Naive B cell (primary cell): Measurements from ENCODE around the gene PLA2G2C. TPM values are rescaled to one million over a fixed set of nuclear protein-coding genes. Genes with fewer than 3 reads are reported as not detected.
A peak's percentile ranks its signal among the peaks of the same experiment; 100 is the strongest.

Experiments
- ATAC-seq, 2 donors: fragments of 150-1000 bp; cut with Tn5 transposase; 2 replicates each; pipeline ENCODE4 v1.10.0; 2021; ENCODE audit warnings: low read depth in 2 of 2, mild to moderate bottlenecking in 2 of 2, moderate library complexity in 2 of 2
- DNase-seq: peaks from one replicate; pipeline ENCODE4 v3.0.0; 2022
- H3K27ac Mint-ChIP-seq, 6 donors: one replicate each; pipeline ENCODE4 v1.8.0; 2020 to 2022; ENCODE audit warnings: mild to moderate bottlenecking in 6 of 6, mixed read lengths in 6 of 6, moderate library complexity in 5 of 6, inconsistent platforms in 2 of 6
- H3K27me3 Mint-ChIP-seq, 3 donors: one replicate each; pipeline ENCODE4 v1.8.0; 2021 to 2022; ENCODE audit warnings: mixed read lengths in 3 of 3, mild to moderate bottlenecking in 1 of 3
- H3K36me3 Mint-ChIP-seq, 2 donors: one replicate each; pipeline ENCODE4 v1.8.0; 2020 to 2022; ENCODE audit warnings: mixed read lengths in 2 of 2, inconsistent platforms in 1 of 2, mild to moderate bottlenecking in 1 of 2
- H3K4me1 Mint-ChIP-seq, 3 donors: one replicate each; pipeline ENCODE4 v1.8.0; 2020 to 2022; ENCODE audit warnings: mixed read lengths in 3 of 3, inconsistent platforms in 1 of 3, mild to moderate bottlenecking in 1 of 3, moderate library complexity in 1 of 3
- H3K4me3 Mint-ChIP-seq, 8 donors: one replicate each; pipeline ENCODE4 v1.8.0; 2020 to 2022; ENCODE audit warnings: mild to moderate bottlenecking in 8 of 8, mixed read lengths in 8 of 8, moderate library complexity in 8 of 8, inconsistent platforms in 2 of 8
- H3K9me3 Mint-ChIP-seq, 7 donors: one replicate each; pipeline ENCODE4 v1.8.0; 2020 to 2022; ENCODE audit warnings: mixed read lengths in 7 of 7, mild to moderate bottlenecking in 5 of 7, inconsistent platforms in 2 of 7, moderate library complexity in 1 of 7
- polyA plus RNA-seq, 6 donors: library from polyadenylated mRNA; unstranded; fragments of 300-500 nt; fragmentation: Illumina TruSeq; gene quantifications; one replicate each; pipeline ENCODE4 v1.2.3, GENCODE V29; 2021; ENCODE audit warnings: low read depth in 6 of 6

PLA2G2C gene
- polyA plus RNA-seq, 6 donors from 2014 or later = not detected

DNA sequence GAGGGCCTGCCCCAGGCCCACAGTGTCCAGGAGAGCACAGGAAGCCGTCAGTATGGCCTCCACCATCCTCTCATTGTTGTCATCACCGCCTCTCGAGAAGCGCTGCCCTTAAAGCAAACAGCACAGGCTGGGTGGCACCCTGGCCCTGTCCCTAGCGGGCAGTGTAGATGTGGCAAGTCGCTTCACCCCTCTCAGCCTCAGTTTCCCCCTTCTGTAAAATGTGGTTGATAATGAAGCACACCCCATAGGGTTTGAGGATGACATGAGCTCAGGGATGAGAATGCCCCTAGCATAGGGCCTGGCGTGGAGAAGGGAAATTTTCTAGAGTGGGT, 33.8 kb downstream of the PLA2G2C start:
- no peak for DNase-seq
- peak overlapping the region in 7 of 8 donors; percentile 71 to 93 (median 80) for H3K4me3 Mint-ChIP-seq

DNA sequence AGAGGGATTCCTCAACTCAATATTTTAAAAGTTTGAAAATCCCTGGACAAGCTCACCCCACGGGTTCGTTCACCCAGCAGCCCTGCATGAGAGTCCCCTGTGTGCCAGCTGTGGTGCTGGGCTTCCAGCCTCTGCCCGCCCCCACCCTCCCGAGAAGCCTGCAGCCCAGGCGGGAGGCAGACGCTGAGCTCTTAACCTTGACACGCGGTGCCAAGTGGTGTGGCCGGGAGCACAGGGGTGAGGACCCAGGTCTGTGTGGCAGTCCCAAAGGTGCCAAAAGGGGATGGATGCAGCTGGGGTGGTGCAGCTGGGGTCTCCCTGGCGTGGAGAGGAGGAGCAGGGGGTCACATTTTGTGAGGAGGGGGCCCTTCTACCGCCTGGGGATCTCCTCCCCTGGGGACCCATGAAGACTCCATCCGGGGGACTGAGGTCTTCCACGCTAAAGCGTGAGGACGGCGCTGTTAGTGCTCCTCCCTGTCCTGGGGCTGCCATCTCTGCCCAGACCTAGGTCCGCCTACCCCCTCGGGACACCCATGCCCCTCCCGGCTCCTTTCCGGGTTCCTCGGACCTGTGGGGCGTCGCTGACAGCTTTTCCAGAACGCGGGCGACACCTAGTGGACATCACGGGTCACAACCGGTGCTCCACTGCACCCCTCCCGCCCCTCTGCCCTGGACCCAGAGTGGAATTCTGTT, 34.3 kb downstream of the PLA2G2C start:
- H3K4me3 Mint-ChIP-seq = peak overlapping the region; percentile 71 to 93 (median 82)
- DNase-seq (peak; percentile 71), ATAC-seq (peak; percentile 92 to 93)
- H3K27ac Mint-ChIP-seq = peak overlapping the region in 3 of 6 donors; percentile 39 to 90 (median 69)
- peaks cover 0 to 3% (median 0%) of the 10 kb centered on the region in 7 donors for H3K9me3 Mint-ChIP-seq
- peaks cover 0 to 1% of the 10 kb centered on the region in 2 donors for H3K36me3 Mint-ChIP-seq
- peaks cover 10 to 12% (median 10%) of the 10 kb centered on the region in 3 donors for H3K4me1 Mint-ChIP-seq
- peaks cover 0 to 11% (median 0%) of the 10 kb centered on the region in 3 donors for H3K27me3 Mint-ChIP-seq

More for the DNA sequence above, 33.8 kb downstream of the PLA2G2C start:
- Mint-ChIP-seq H3K36me3 (peaks cover 0 to 6% of the 10 kb centered on the region in 2 donors), H3K27me3 (peaks cover 0 to 11% (median 0%) of the 10 kb centered on the region in 3 donors), H3K27ac (peak overlapping the region in 2 of 6 donors; percentile 39 to 69), H3K9me3 (peaks cover 0 to 4% (median 2%) of the 10 kb centered on the region in 7 donors), H3K4me1 (peaks cover 10 to 12% (median 10%) of the 10 kb centered on the region in 3 donors)
- ATAC-seq = peak in 1 of 2 donors; percentile 6

DNA sequence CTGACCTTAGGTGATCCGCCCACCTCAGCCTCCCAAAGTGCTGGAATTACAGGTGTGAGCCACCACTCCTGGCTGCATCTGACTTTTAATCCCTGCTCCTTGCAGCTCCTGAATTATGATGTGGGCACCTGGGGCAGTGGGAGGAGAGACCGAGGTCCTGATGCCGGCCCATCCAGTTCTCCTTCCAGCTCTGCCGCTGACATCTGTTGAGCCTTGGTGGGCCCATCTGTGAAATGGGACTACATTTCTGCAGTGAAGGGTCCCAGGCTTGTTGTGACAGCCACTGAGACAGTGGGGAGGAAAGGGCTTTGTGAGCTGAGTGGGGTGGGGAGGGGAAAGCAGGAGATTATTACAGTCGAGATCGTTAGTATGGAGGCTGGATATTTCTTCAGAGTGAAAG, 35.3 kb downstream of the PLA2G2C start:
- Mint-ChIP-seq H3K36me3 (no peaks in the 10 kb centered on the region), H3K27ac (peak overlapping the region in 1 of 6 donors; percentile 33), H3K9me3 (peaks cover 0 to under 1% (median 0%) of the 10 kb centered on the region in 7 donors), H3K27me3 (peaks cover 0 to 11% (median 0%) of the 10 kb centered on the region in 3 donors), H3K4me3 (peak overlapping the region in 2 of 8 donors; percentile 6 to 8), H3K4me1 (peaks cover 10 to 12% (median 10%) of the 10 kb centered on the region in 3 donors)
- no peak for ATAC-seq
- no peak for DNase-seq

DNA sequence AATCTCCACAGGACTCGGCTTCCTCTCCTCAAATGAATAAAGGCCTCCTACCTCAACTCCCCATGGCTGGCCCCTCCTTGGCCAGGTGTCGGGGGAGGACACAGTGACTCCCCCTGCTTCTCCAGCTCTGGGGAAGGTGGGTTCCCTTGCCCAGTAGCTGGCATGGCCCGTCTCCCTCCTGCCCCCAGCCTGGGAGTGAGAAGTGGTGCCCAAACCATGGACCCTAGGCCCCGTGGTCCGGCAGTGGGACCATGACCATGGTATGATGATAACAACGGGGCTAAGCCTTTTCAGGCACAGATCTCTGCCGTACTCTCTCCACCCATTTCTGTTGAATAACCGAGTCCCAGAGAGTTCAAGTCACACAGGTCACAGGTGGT, 36.0 kb downstream of the PLA2G2C start:
- H3K27ac Mint-ChIP-seq = no peak overlapping the region
- DNase-seq = no peak
- H3K9me3 Mint-ChIP-seq = no peaks in the 10 kb centered on the region
- ATAC-seq = no peak
- peaks cover 0 to 11% (median 0%) of the 10 kb centered on the region in 3 donors for H3K27me3 Mint-ChIP-seq
- peaks cover 10 to 12% (median 10%) of the 10 kb centered on the region in 3 donors for H3K4me1 Mint-ChIP-seq
- no peak overlapping the region for H3K4me3 Mint-ChIP-seq
- no peaks in the 10 kb centered on the region for H3K36me3 Mint-ChIP-seq

DNA sequence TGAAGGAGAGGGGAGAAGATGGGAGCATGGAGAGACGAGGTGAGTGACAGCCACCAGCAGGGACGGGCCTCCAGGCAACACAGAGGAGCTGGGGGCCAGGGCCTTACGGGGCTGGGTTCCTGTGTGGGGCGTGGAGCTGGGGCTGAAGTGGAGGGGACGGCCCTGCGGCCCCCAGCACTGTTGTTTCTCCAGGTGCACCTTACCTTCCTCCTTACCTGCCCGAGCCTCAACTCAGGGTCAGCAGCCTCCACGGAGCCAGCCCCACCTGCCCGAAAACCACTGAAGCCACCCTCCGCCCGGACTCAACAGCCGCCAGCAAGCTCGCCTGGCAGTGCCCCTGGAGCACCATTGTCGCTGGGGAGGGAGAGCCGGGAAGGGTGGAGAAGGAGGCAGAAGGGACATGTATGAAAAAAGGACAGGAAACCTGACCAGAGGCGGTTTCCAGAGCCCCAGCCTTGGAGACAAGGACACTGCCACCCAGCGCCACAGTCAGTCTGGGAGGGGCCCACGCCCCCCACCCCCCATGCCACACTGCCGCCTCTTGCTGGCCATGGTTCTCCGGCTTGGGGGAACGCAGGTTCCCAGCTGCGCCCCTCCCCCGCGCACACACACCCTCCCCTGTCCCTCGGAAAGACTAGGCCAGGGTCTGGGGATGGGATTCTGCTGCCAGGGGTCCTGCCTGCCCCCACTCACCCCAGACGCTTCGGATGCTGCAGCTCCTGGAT, 36.6 kb downstream of the PLA2G2C start:
- Mint-ChIP-seq H3K36me3 (no peaks in the 10 kb centered on the region), H3K4me3 (peak overlapping the region in 1 of 8 donors; percentile 54), H3K4me1 (peaks cover 8 to 12% (median 10%) of the 10 kb centered on the region in 3 donors), H3K27ac (peak overlapping the region in 1 of 6 donors; percentile 20), H3K9me3 (no peaks in the 10 kb centered on the region), H3K27me3 (peaks cover 0 to 11% (median 0%) of the 10 kb centered on the region in 3 donors)
- ATAC-seq (no peak), DNase-seq (no peak)

DNA sequence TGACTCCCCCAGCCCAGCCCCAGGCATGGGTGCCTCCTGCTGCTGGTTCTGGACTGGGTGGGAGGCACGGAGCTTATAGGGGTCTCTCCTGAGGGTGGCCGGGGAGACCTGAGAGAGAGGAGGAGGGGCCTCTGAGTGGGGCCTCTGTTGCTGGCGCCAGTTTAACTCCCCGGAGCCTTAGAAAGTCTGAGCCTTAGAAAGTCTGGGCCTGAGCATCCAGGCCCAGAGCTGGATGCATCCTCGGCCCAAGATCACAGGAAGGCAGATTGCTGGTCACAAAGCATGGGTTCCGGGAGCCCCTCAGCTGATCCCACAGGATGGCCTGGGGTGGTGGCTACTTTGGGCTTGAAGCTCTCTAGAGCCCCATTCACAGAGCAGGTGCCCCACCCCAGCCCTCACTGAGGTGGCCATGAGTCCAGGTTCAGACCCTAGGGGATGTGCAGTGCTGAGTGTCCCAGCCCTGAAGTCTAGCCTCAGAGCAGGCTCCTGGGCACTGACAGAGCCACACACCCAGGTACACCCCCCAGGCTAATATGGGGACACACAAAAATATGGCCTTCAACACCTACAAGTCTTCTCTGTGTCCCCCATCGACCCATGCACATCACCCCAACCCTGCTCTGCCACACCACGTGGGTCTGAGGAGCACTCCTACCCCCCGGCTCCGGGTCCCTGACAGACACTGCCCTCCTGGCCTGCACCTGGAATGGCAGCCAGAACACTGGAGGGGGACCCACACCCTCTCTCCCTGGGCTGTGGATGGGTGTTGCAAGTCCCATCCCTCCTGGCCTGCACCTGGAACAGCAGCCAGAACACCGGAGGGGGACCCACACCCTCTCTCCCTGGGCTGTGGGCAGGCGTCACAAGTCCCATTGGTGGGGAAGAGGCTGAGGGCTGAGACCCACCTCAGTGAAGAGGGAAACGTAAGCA, 37.5 kb downstream of the PLA2G2C start:
- Mint-ChIP-seq H3K36me3 (no peaks in the 10 kb centered on the region), H3K4me1 (peaks cover 5 to 12% (median 7%) of the 10 kb centered on the region in 3 donors), H3K27me3 (peaks cover 0 to 11% (median 3%) of the 10 kb centered on the region in 3 donors), H3K9me3 (no peaks in the 10 kb centered on the region), H3K4me3 (no peak overlapping the region), H3K27ac (no peak overlapping the region)
- ATAC-seq = no peak
- DNase-seq = no peak

DNA sequence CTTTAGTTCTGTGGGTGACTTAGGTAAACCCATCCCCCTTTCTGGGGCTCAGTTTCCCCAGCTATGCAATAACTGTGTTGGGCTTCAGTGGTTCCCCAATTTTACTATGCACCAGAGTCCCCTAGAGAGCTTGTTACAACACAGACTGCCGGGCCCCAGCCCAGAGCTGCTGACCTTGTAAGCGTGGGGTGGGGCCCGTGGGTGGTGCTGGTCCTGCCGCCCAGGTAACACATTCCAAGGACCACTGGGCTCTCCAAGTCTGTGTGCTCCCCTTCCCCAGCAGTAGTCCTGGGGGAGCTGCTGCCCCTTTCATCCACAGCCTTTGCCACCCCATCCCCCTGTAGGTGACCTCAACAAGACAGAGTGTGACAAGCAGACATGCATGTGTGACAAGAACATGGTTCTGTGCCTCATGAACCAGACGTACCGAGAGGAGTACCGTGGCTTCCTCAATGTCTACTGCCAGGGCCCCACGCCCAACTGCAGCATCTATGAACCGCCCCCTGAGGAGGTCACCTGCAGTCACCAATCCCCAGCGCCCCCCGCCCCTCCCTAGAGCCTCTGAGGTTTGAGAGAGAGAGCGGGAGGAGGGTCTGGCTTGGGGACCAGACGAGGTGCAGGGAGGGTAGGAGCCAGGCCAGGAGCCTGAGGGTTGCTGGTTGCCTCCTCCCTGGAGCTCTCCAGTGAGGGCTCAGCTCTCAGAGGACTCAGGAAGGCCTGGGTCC, 38.3 kb downstream of the PLA2G2C start:
- DNase-seq (no peak), ATAC-seq (no peak)
- no peak overlapping the region for H3K27ac Mint-ChIP-seq
- no peaks in the 10 kb centered on the region for H3K9me3 Mint-ChIP-seq
- H3K4me3 Mint-ChIP-seq = no peak overlapping the region
- H3K36me3 Mint-ChIP-seq = no peaks in the 10 kb centered on the region
- peaks cover 5 to 12% (median 7%) of the 10 kb centered on the region in 3 donors for H3K4me1 Mint-ChIP-seq
- H3K27me3 Mint-ChIP-seq = peaks cover 0 to 11% (median 5%) of the 10 kb centered on the region in 3 donors

DNA sequence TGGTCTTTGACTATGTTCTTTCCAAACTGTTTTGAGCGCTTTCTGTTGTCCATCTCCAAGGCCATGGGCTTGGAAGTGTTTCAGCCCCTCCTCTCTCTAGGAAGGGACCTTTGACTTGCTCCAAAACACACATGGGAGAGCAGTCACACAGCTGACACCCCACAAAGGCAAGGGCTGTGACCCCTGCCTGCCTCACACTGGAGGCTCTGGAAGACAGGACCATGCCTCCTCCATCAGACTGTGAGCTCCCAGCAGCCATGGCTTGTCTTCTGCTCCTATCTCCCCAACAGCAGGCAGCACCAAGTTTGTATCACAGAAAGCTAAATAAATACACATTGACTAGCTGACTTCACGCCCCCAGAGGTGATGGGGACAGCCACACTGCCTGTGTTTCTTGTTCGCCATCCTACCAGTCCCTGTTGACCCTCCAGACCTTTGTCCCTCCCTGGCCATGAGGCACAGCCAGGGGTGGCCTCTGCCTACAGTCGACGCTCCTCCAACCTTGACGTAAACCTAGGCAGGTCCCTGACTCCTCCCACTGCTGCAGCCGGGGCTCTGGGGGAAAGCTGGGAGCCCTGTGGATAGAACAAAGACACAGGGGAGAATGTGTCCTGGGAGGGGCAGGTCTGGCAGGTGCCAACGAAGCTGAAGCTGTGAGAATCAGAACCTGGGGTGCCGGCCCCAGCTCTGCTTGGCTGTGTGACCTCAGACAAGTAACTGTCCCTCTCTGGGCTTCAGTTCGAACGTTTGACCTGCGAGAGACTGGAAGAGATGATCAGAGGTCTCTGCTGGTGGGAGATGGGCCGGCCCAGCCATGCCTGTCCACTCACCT, 42.4 kb downstream of the PLA2G2C start:
- Mint-ChIP-seq H3K4me1 (peaks cover 0 to 14% (median 5%) of the 10 kb centered on the region in 3 donors), H3K27ac (peak overlapping the region in 1 of 6 donors; percentile 22), H3K4me3 (no peak overlapping the region), H3K36me3 (no peaks in the 10 kb centered on the region), H3K27me3 (peaks cover 9 to 22% (median 16%) of the 10 kb centered on the region in 3 donors), H3K9me3 (no peaks in the 10 kb centered on the region)
- DNase-seq (no peak), ATAC-seq (no peak)

DNA sequence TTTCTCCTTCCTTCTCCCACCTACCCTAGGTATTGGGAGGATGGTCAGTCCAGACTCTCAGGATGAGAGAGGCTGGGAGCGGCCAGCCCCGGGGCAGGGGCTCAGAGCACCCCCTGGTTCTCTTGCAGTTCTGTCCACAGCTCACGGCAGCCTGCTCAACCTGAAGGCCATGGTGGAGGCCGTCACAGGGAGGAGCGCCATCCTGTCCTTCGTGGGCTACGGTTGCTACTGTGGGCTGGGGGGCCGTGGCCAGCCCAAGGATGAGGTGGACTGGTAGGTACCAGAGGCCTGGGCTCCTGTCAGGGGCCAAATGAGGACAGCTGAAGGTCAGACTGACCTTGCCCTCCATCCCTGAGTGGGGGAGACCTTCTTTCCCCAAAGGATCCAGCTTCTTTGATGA, 43.0 kb downstream of the PLA2G2C start:
- no peak overlapping the region for H3K4me3 Mint-ChIP-seq
- H3K9me3 Mint-ChIP-seq = no peaks in the 10 kb centered on the region
- peaks cover 0 to 18% (median 7%) of the 10 kb centered on the region in 3 donors for H3K4me1 Mint-ChIP-seq
- H3K27me3 Mint-ChIP-seq = peaks cover 9 to 28% (median 23%) of the 10 kb centered on the region in 3 donors
- DNase-seq = no peak
- H3K27ac Mint-ChIP-seq = no peak overlapping the region
- ATAC-seq = no peak
- H3K36me3 Mint-ChIP-seq = no peaks in the 10 kb centered on the region

DNA sequence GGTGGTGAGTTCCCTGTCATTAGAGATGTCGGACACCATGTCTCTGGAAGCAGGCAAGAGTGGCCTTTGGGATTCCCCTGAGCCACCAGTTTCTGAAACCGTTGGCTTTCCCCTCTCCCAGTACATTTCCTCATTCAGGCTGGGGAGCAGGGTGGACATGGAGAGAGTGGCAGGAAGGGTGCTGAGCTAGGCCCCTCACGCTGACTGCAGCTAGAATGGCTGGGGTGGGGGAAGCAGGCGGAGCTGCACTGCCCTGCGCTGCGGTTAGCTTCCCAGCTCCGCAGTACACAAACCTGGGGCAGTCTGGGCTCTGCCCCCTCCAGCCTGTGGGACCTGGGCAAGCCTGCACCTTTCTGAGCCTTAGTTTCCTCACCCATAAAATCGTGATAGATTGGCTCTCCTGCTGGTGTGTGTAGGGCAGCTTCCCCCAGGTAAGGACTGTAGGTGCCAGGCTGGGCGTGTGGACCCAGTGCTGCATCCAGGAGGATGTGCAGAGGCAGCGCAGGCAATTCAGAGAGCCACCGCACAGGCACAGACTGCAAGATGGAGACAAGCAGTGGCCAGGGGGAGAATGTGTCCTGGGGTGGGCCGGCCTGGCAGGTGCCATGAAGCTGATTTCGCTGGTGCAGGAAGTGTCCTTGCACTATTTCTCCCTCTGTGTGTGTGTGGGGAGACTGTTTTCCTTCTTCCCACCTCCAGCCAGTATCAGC, 44.2 kb downstream of the PLA2G2C start:
- ATAC-seq (no peak), DNase-seq (no peak)
- H3K36me3 Mint-ChIP-seq = no peaks in the 10 kb centered on the region
- no peak overlapping the region for H3K4me3 Mint-ChIP-seq
- H3K27me3 Mint-ChIP-seq = peaks cover 12 to 31% (median 27%) of the 10 kb centered on the region in 3 donors
- peak overlapping the region in 1 of 6 donors; percentile 33 for H3K27ac Mint-ChIP-seq
- peaks cover 0 to 18% (median 7%) of the 10 kb centered on the region in 3 donors for H3K4me1 Mint-ChIP-seq
- no peaks in the 10 kb centered on the region for H3K9me3 Mint-ChIP-seq

DNA sequence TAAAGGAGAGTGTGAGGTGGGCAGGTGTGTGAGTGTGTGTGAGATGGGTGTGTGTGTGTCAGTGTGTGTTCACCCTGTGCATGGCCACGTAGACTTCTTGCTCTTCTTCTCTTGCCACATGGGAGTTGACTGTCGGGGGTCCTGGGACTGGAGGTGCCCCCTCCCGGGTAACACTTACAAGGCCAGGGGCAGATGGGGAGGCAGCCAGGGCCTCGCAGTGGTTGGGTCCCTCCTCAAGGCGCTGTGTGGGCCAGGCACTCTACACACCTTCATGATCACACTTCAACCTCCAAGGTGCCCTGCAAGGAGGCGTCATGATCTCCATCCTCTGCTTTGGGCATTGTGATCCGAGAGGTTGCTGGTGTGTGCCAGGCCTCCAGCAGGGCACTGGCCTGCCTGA, 44.9 kb downstream of the PLA2G2C start:
- H3K27me3 Mint-ChIP-seq = peaks cover 12 to 31% (median 27%) of the 10 kb centered on the region in 3 donors
- ATAC-seq (no peak), DNase-seq (no peak)
- H3K36me3 Mint-ChIP-seq = no peaks in the 10 kb centered on the region
- H3K4me1 Mint-ChIP-seq = peaks cover 0 to 18% (median 7%) of the 10 kb centered on the region in 3 donors
- peak overlapping the region in 1 of 6 donors; percentile 41 for H3K27ac Mint-ChIP-seq
- no peak overlapping the region for H3K4me3 Mint-ChIP-seq
- H3K9me3 Mint-ChIP-seq = no peaks in the 10 kb centered on the region
